Glutamatergic neuron (in vitro differentiated cells): ENCODE measurements around the gene HSPA5. TPM values are rescaled to one million over a fixed set of nuclear protein-coding genes. Genes with fewer than 3 reads are reported as not detected.
"Not testable (repeated sequence)": the region's sequence is repeated elsewhere in the genome, so short reads cannot be mapped to it uniquely, and the experiment has no call there.

ENCODE experiments used
- DNase-seq: peaks from one replicate; pipeline ENCODE4 v3.0.0; 2022
- H3K27ac Mint-ChIP-seq: one replicate; pipeline ENCODE4 v1.8.0; 2020; ENCODE audit warnings: mild to moderate bottlenecking, mixed read lengths, inconsistent platforms; ENCODE audit not compliant: unreplicated experiment
- H3K27me3 Mint-ChIP-seq: one replicate; pipeline ENCODE4 v1.8.0; 2020; ENCODE audit warnings: mild to moderate bottlenecking, moderate library complexity, mixed read lengths, inconsistent platforms; ENCODE audit not compliant: unreplicated experiment
- H3K36me3 Mint-ChIP-seq: one replicate; pipeline ENCODE4 v1.8.0; 2020; ENCODE audit warnings: mild to moderate bottlenecking, mixed read lengths, inconsistent platforms; ENCODE audit not compliant: unreplicated experiment
- H3K4me1 Mint-ChIP-seq: one replicate; pipeline ENCODE4 v1.8.0; 2020; ENCODE audit warnings: mild to moderate bottlenecking, low read depth, mixed read lengths, inconsistent platforms; ENCODE audit not compliant: unreplicated experiment
- H3K4me3 Mint-ChIP-seq: one replicate; pipeline ENCODE4 v1.8.0; 2020; ENCODE audit warnings: mild to moderate bottlenecking, mixed read lengths, inconsistent platforms; ENCODE audit not compliant: unreplicated experiment
- H3K9me3 Mint-ChIP-seq: one replicate; pipeline ENCODE4 v1.8.0; 2020; ENCODE audit warnings: mild to moderate bottlenecking, moderate library complexity, mixed read lengths, inconsistent platforms; ENCODE audit not compliant: unreplicated experiment
- CTCF ChIP-seq: fragments of 200-600 bp; sonication (generic); IDR thresholded peaks from one replicate; pipeline ENCODE4 v1.5.0; 2021; ENCODE audit not compliant: partially characterized antibody, unreplicated experiment
- total RNA-seq: library from RNA; stranded (reverse); fragmentation: NEBNext Ultra II Directional; extraction: Animal tissue kit (Norgen Biotek cat#: 25700); gene quantifications from one replicate; pipeline ENCODE4 v1.2.1, GENCODE V29; 2021; ENCODE audit not compliant: unreplicated experiment

Gene HSPA5
- total RNA-seq, 1 donor from 2014 or later, result 126 TPM

- Mint-ChIP-seq H3K4me1 (peaks cover 4% of the 10 kb centered on the region), H3K9me3 (no peaks in the 10 kb centered on the region), H3K36me3 (no peaks in the 10 kb centered on the region), H3K27ac (no peak overlapping the region), H3K27me3 (no peaks in the 10 kb centered on the region), H3K4me3 (no peak overlapping the region)
- TF ChIP-seq CTCF, result no peak
- no peak for DNase-seq
Observed at GRCh38 chr9:125227761-125228160, 13.4 kb downstream of the HSPA5 start.

GRCh38 chr9:125224858-125225257 is 16.3 kb downstream of the HSPA5 start:
- H3K27ac Mint-ChIP-seq, result not testable (repeated sequence)

DNA sequence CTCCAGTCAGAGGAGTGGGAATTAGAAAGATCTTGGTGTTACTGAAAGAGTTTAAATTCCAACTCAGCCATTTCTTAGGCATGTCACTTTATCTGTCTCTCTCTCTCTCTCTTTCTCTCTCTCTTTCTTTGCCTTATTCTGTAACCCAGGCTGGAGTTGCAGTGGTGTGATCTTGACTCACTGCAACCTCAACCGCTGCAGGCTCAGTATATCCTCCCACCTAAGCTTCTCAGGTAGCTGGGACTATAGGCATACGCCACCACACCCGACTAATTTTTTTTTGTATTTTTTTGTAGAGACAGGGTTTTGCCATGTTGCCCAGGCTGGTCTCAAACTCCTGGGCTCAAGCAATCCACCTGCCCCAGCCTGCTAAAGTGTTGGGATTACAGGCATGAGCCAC is 22.5 kb downstream of the HSPA5 start:
- Mint-ChIP-seq H3K4me3 (no peak overlapping the region), H3K27ac (no peak overlapping the region), H3K9me3 (no peaks in the 10 kb centered on the region), H3K36me3 (no peaks in the 10 kb centered on the region), H3K4me1 (no peaks in the 10 kb centered on the region), H3K27me3 (no peaks in the 10 kb centered on the region)
- DNase-seq, result no peak
- no peak for TF ChIP-seq CTCF

More at GRCh38 chr9:125224858-125225257, 16.3 kb downstream of the HSPA5 start:
- not testable (repeated sequence) for DNase-seq, H3K9me3 Mint-ChIP-seq, H3K4me1 Mint-ChIP-seq, H3K27me3 Mint-ChIP-seq, H3K36me3 Mint-ChIP-seq, H3K4me3 Mint-ChIP-seq

- Mint-ChIP-seq H3K4me1 (no peaks in the 10 kb centered on the region), H3K27ac (no peak overlapping the region), H3K36me3 (no peaks in the 10 kb centered on the region), H3K27me3 (no peaks in the 10 kb centered on the region), H3K4me3 (no peak overlapping the region), H3K9me3 (no peaks in the 10 kb centered on the region)
- TF ChIP-seq CTCF, result no peak
- DNase-seq, result no peak
Observed at GRCh38 chr9:125214186-125214585, 27.0 kb downstream of the HSPA5 start.

GRCh38 chr9:125204477-125204876 is 36.7 kb downstream of the HSPA5 start:
- DNase-seq, result no peak
- H3K4me3 Mint-ChIP-seq, result no peak overlapping the region
- peaks cover 6% of the 10 kb centered on the region for H3K4me1 Mint-ChIP-seq
- peak overlapping the region; percentile 43 for H3K27ac Mint-ChIP-seq
- H3K27me3 Mint-ChIP-seq, result no peaks in the 10 kb centered on the region
- no peaks in the 10 kb centered on the region for H3K36me3 Mint-ChIP-seq
- TF ChIP-seq CTCF, result no peak
- H3K9me3 Mint-ChIP-seq, result no peaks in the 10 kb centered on the region
